HL-60 (cell line): Measurements from ENCODE around the gene DLG1.

Source experiments
- DNase-seq, 2 experiments: peaks; one replicate each; pipeline ENCODE4 v3.0.0-alpha.2; 2010 to 2020; ENCODE audit warnings: low read depth in 1 of 2, low spot score in 1 of 2
- H3K27ac ChIP-seq: fragments of 250-450 bp; sonication (Bioruptor Pico); replicated peaks from 2 replicates; pipeline ENCODE4 v1.5.1; 2020; ENCODE audit warnings: mild to moderate bottlenecking, moderate library complexity
- H3K27me3 ChIP-seq: fragments of 250-450 bp; sonication (Bioruptor Pico); 2 replicates; pipeline ENCODE4 v1.5.1; 2021; ENCODE audit warnings: mild to moderate bottlenecking, moderate library complexity; ENCODE audit not compliant: insufficient read depth, poor library complexity, severe bottlenecking
- H3K4me3 ChIP-seq: replicated peaks from 2 replicates; pipeline ENCODE4 v1.5.1; 2011; ENCODE audit warnings: mild to moderate bottlenecking, control low read depth, low read length; ENCODE audit not compliant: insufficient read depth
- CTCF ChIP-seq: IDR thresholded peaks from one replicate; pipeline ENCODE4 v1.5.1; 2011; ENCODE audit warnings: low read length, control low read depth, inconsistent platforms; ENCODE audit not compliant: insufficient read depth
- GABPA ChIP-seq: IDR thresholded peaks from 2 replicates; pipeline ENCODE4 v1.6.1; 2012; ENCODE audit warnings: low read depth
- POLR2AphosphoS5 ChIP-seq: IDR thresholded peaks from 2 replicates; pipeline ENCODE4 v1.6.1; 2012; ENCODE audit warnings: low read depth
- REST ChIP-seq: IDR thresholded peaks from 2 replicates; pipeline ENCODE4 v1.6.1; 2012; ENCODE audit warnings: low read depth; ENCODE audit not compliant: insufficient replicate concordance
- SPI1 ChIP-seq: IDR thresholded peaks from 2 replicates; pipeline ENCODE4 v1.6.1; 2012; ENCODE audit warnings: low read depth, mild to moderate bottlenecking, borderline replicate concordance

DLG1 gene

GRCh38 chr3:197333901-197334639, 35.7 kb upstream of the DLG1 start:
- H3K27me3 ChIP-seq, result peaks cover 3% of the 10 kb centered on the region
- TF ChIP-seq SPI1, result no peak
- DNase-seq, result no peak
- H3K27ac ChIP-seq, result no peak overlapping the region
- no peak overlapping the region for H3K4me3 ChIP-seq

GRCh38 chr3:197331131-197331530, 32.7 kb upstream of the DLG1 start:
- Histone ChIP-seq H3K27me3 (peaks cover 3% of the 10 kb centered on the region), H3K4me3 (no peak overlapping the region), H3K27ac (no peak overlapping the region)
- no peak for TF ChIP-seq SPI1
- TF ChIP-seq REST, result no peak
- TF ChIP-seq CTCF, result no peak
- TF ChIP-seq GABPA, result no peak
- no peak for TF ChIP-seq POLR2AphosphoS5
- DNase-seq, result no peak

- no peak overlapping the region for H3K27ac ChIP-seq
- no peak for TF ChIP-seq GABPA
- TF ChIP-seq CTCF, result no peak
- TF ChIP-seq SPI1, result no peak
- no peak for TF ChIP-seq POLR2AphosphoS5
- H3K27me3 ChIP-seq, result peaks cover 3% of the 10 kb centered on the region
- DNase-seq, result no peak
- no peak overlapping the region for H3K4me3 ChIP-seq
Measured at GRCh38 chr3:197329382-197329781, 31.0 kb upstream of the DLG1 start.

GRCh38 chr3:197328198-197328597, 29.8 kb upstream of the DLG1 start:
- TF ChIP-seq SPI1, result no peak
- TF ChIP-seq REST, result no peak
- no peak for TF ChIP-seq CTCF
- no peak for TF ChIP-seq GABPA
- no peak for TF ChIP-seq POLR2AphosphoS5
- DNase-seq, result no peak
- no peak overlapping the region for H3K27ac ChIP-seq
- peaks cover 3% of the 10 kb centered on the region for H3K27me3 ChIP-seq
- no peak overlapping the region for H3K4me3 ChIP-seq
